Endodermal cell (in vitro differentiated cells): ENCODE measurements around the gene LRP6. TPM values are rescaled to one million over a fixed set of nuclear protein-coding genes. Genes with fewer than 3 reads are reported as not detected.

Experiments used
- DNase-seq: peaks from one replicate; pipeline ENCODE4 v3.0.0-alpha.2; 2017
- H3K27ac ChIP-seq: 2 replicates; pipeline ENCODE4 v1.5.1; 2013; ENCODE audit warnings: mild to moderate bottlenecking, low read depth, low read length, moderate library complexity
- H3K27me3 ChIP-seq: 2 replicates; pipeline ENCODE4 v1.6.1; 2013; ENCODE audit warnings: mild to moderate bottlenecking, low read length, moderate library complexity; ENCODE audit not compliant: insufficient read depth, control insufficient read depth, poor library complexity, severe bottlenecking
- H3K36me3 ChIP-seq: 2 replicates; pipeline ENCODE4 v1.7.0; 2013; ENCODE audit warnings: mild to moderate bottlenecking, low read length, moderate library complexity; ENCODE audit not compliant: control insufficient read depth, insufficient read depth
- H3K4me1 ChIP-seq: one replicate; pipeline ENCODE4 v1.7.0; 2013; ENCODE audit warnings: low read length; ENCODE audit not compliant: control insufficient read depth, insufficient read depth
- H3K4me3 ChIP-seq: 2 replicates; pipeline ENCODE4 v1.5.1; 2013; ENCODE audit warnings: mild to moderate bottlenecking, low read length, moderate library complexity
- H3K9ac ChIP-seq: 2 replicates; pipeline ENCODE4 v1.6.1; 2013; ENCODE audit warnings: mild to moderate bottlenecking, low read length, moderate library complexity; ENCODE audit not compliant: poor library complexity, severe bottlenecking; ENCODE audit errors: extremely low read depth
- H3K9me3 ChIP-seq: 2 replicates; pipeline ENCODE4 v1.6.1; 2013; ENCODE audit warnings: mild to moderate bottlenecking, low read length, moderate library complexity; ENCODE audit not compliant: control insufficient read depth
- H3K27ac Mint-ChIP-seq: 2 replicates; pipeline ENCODE4 v1.8.0; 2020; ENCODE audit warnings: mixed read lengths
- H3K27me3 Mint-ChIP-seq: 2 replicates; pipeline ENCODE4 v1.8.0; 2021; ENCODE audit warnings: mild to moderate bottlenecking, mixed read lengths; ENCODE audit not compliant: insufficient read depth
- H3K36me3 Mint-ChIP-seq: 2 replicates; pipeline ENCODE4 v1.8.0; 2020; ENCODE audit warnings: low read depth, mixed read lengths
- H3K4me1 Mint-ChIP-seq: 2 replicates; pipeline ENCODE4 v1.8.0; 2020; ENCODE audit warnings: mixed read lengths
- H3K4me3 Mint-ChIP-seq: 2 replicates; pipeline ENCODE4 v1.8.0; 2020; ENCODE audit warnings: mild to moderate bottlenecking, moderate library complexity, mixed read lengths
- H3K9me3 Mint-ChIP-seq: 2 replicates; pipeline ENCODE4 v1.8.0; 2020; ENCODE audit warnings: mild to moderate bottlenecking, mixed read lengths
- CTCF ChIP-seq: fragments of 200-600 bp; sonication (generic); conservative IDR thresholded peaks from 2 replicates; pipeline ENCODE4 v1.5.0; 2021; ENCODE audit warnings: antibody characterized with exemption, mild to moderate bottlenecking
- WGBS, 2 experiments: methylation state at CpG; one replicate each; pipeline versions ENCODE4 v1.1.5 to v1.1.7; 2013; ENCODE audit warnings: missing lambda C conversion rate in 2 of 2, mixed read lengths in 1 of 2; ENCODE audit not compliant: insufficient coverage in 1 of 2, insufficient read length in 1 of 2; 5-methylcytosine and 5-hydroxymethylcytosine counted together
- total RNA-seq, 2 donors: library from RNA; stranded (reverse); fragmentation: NEBNext Ultra II Directional in 1 of 2; extraction: Animal tissue kit (Norgen Biotek cat#: 25700) in 1 of 2; gene quantifications; 2 replicates in 1 of 2; 3 replicates in 1 of 2; pipeline ENCODE4 v1.2.1, GENCODE V29; 2021

Gene LRP6
- total RNA-seq, 2 donors from 2014 or later: 109 to 182 TPM

- H3K36me3 ChIP-seq: peaks cover 57% of the 10 kb centered on the region
- H3K9me3 ChIP-seq: no peaks in the 10 kb centered on the region
- no peak for TF ChIP-seq CTCF
- no peak overlapping the region for H3K27ac ChIP-seq
- H3K4me1 Mint-ChIP-seq: peaks cover 31% of the 10 kb centered on the region
- 90 to 100% methylated on average over 1 of the region's 1 CpG for WGBS, 2 experiments
- DNase-seq: no peak
- H3K4me3 ChIP-seq: no peak overlapping the region
- no peaks in the 10 kb centered on the region for H3K27me3 Mint-ChIP-seq
- H3K4me1 ChIP-seq: peaks cover 10% of the 10 kb centered on the region
- no peak overlapping the region for H3K4me3 Mint-ChIP-seq
- H3K36me3 Mint-ChIP-seq: peaks cover 58% of the 10 kb centered on the region
- no peaks in the 10 kb centered on the region for H3K9me3 Mint-ChIP-seq
- H3K27me3 ChIP-seq: no peaks in the 10 kb centered on the region
- no peak overlapping the region for H3K27ac Mint-ChIP-seq
- no peak overlapping the region for H3K9ac ChIP-seq
Observed at GRCh38 chr12:12180575-12180974, 86.3 kb downstream of the LRP6 start.

GRCh38 chr12:12180136-12180535 is 86.7 kb downstream of the LRP6 start:
- Mint-ChIP-seq H3K9me3 (no peaks in the 10 kb centered on the region), H3K27ac (no peak overlapping the region), H3K36me3 (peaks cover 53% of the 10 kb centered on the region), H3K27me3 (no peaks in the 10 kb centered on the region), H3K4me1 (peaks cover 27% of the 10 kb centered on the region), H3K4me3 (no peak overlapping the region)
- Histone ChIP-seq H3K9ac (no peak overlapping the region), H3K36me3 (peaks cover 53% of the 10 kb centered on the region), H3K27ac (no peak overlapping the region), H3K27me3 (no peaks in the 10 kb centered on the region), H3K9me3 (no peaks in the 10 kb centered on the region), H3K4me1 (peaks cover 7% of the 10 kb centered on the region), H3K4me3 (no peak overlapping the region)
- TF ChIP-seq CTCF: no peak
- WGBS, 2 experiments: 46% methylated on average over 1 of the region's 1 CpG; no CpG with 5 or more reads in 1 of the 2 experiments
- DNase-seq: no peak

- Mint-ChIP-seq H3K9me3 (no peaks in the 10 kb centered on the region), H3K27ac (no peak overlapping the region), H3K36me3 (peaks cover 58% of the 10 kb centered on the region), H3K4me3 (no peak overlapping the region), H3K27me3 (no peaks in the 10 kb centered on the region), H3K4me1 (peaks cover 19% of the 10 kb centered on the region)
- no peak overlapping the region for H3K27ac ChIP-seq
- peaks cover 47% of the 10 kb centered on the region for H3K36me3 ChIP-seq
- TF ChIP-seq CTCF: no peak
- H3K9me3 ChIP-seq: no peaks in the 10 kb centered on the region
- DNase-seq: no peak
- no peaks in the 10 kb centered on the region for H3K27me3 ChIP-seq
- no peak overlapping the region for H3K4me3 ChIP-seq
- H3K4me1 ChIP-seq: peaks cover 1% of the 10 kb centered on the region
- WGBS, 2 experiments: 95 to 100% methylated on average over 1 to 2 of the region's 2 CpGs
- no peak overlapping the region for H3K9ac ChIP-seq
Observed at GRCh38 chr12:12178559-12178958, 88.3 kb downstream of the LRP6 start.
